ENCODE results near the gene CCDC179. TPM values are rescaled to one million over a fixed set of nuclear protein-coding genes. Genes with fewer than 3 reads are reported as not detected.
A peak's percentile ranks its signal among the peaks of the same experiment; 100 is the strongest.

Gene CCDC179
- total RNA-seq, 4 donors from 2014 or later, result not detected

GRCh38 chr11:22890227-22890626 is 30.0 kb upstream of the CCDC179 start:
- Histone ChIP-seq H3K27me3 (no peaks in the 10 kb centered on the region), H3K9me3 (no peaks in the 10 kb centered on the region), H3K4me1 (no peaks in the 10 kb centered on the region), H3K36me3 (no peaks in the 10 kb centered on the region), H3K4me3 (no peak overlapping the region), H3K27ac (no peak overlapping the region)
- no peak for DNase-seq
- TF ChIP-seq CTCF (IDR thresholded peaks at IDR 0.05), result no peak
- no peak for TF ChIP-seq POLR2A (IDR thresholded peaks at IDR 0.05)

GRCh38 chr11:22884217-22884616 is 23.9 kb upstream of the CCDC179 start:
- TF ChIP-seq POLR2A (IDR thresholded peaks at IDR 0.05) (no peak), CTCF (IDR thresholded peaks at IDR 0.05) (no peak)
- Histone ChIP-seq H3K27me3 (no peaks in the 10 kb centered on the region), H3K36me3 (no peaks in the 10 kb centered on the region), H3K4me3 (no peak overlapping the region), H3K9me3 (no peaks in the 10 kb centered on the region), H3K4me1 (no peaks in the 10 kb centered on the region), H3K27ac (no peak overlapping the region)
- DNase-seq, result no peak

GRCh38 chr11:22879630-22880029 is 19.4 kb upstream of the CCDC179 start:
- H3K27ac ChIP-seq, result no peak overlapping the region
- no peak overlapping the region for H3K4me3 ChIP-seq
- DNase-seq, result no peak
- TF ChIP-seq POLR2A (IDR thresholded peaks at IDR 0.05), result no peak
- H3K9me3 ChIP-seq, result no peaks in the 10 kb centered on the region
- peaks cover 0 to 3% of the 10 kb centered on the region in 2 donors for H3K27me3 ChIP-seq
- no peaks in the 10 kb centered on the region for H3K4me1 ChIP-seq
- H3K36me3 ChIP-seq, result no peaks in the 10 kb centered on the region

GRCh38 chr11:22878604-22879003 is 18.3 kb upstream of the CCDC179 start:
- no peaks in the 10 kb centered on the region for H3K36me3 ChIP-seq
- peaks cover 0 to 3% of the 10 kb centered on the region in 2 donors for H3K27me3 ChIP-seq
- no peaks in the 10 kb centered on the region for H3K4me1 ChIP-seq
- no peak overlapping the region for H3K27ac ChIP-seq
- no peak for DNase-seq
- TF ChIP-seq POLR2A (IDR thresholded peaks at IDR 0.05) (no peak), CTCF (IDR thresholded peaks at IDR 0.05) (no peak)
- H3K9me3 ChIP-seq, result no peaks in the 10 kb centered on the region
- H3K4me3 ChIP-seq, result no peak overlapping the region

GRCh38 chr11:22878039-22878438 is 17.8 kb upstream of the CCDC179 start:
- Histone ChIP-seq H3K27ac (no peak overlapping the region), H3K27me3 (peaks cover 0 to 3% of the 10 kb centered on the region in 2 donors), H3K4me1 (no peaks in the 10 kb centered on the region), H3K4me3 (no peak overlapping the region), H3K9me3 (no peaks in the 10 kb centered on the region), H3K36me3 (no peaks in the 10 kb centered on the region)
- DNase-seq, result no peak
- no peak for TF ChIP-seq CTCF (IDR thresholded peaks at IDR 0.05)
- no peak for TF ChIP-seq POLR2A (IDR thresholded peaks at IDR 0.05)

- Histone ChIP-seq H3K4me1 (no peaks in the 10 kb centered on the region), H3K27ac (no peak overlapping the region), H3K27me3 (peaks cover 0 to 3% of the 10 kb centered on the region in 2 donors), H3K4me3 (no peak overlapping the region), H3K36me3 (no peaks in the 10 kb centered on the region), H3K9me3 (no peaks in the 10 kb centered on the region)
- DNase-seq, result peak in 2 of 3 donors; percentile 68 to 83
- TF ChIP-seq CTCF (IDR thresholded peaks at IDR 0.05) (peak in 5 of 6 experiments; percentile 63 to 92 (median 84)), POLR2A (IDR thresholded peaks at IDR 0.05) (no peak)
These were observed 15.7 kb upstream of the CCDC179 start for GRCh38 chr11:22875869-22876473.
